Fibroblast of peridontal ligament (primary cell): ENCODE results near the gene HCN3.

Experiments
- DNase-seq: peaks from one replicate; pipeline ENCODE4 v3.0.0-alpha.2; 2010; ENCODE audit errors: extremely low read depth

HCN3 gene

GRCh38 chr1:155254228-155254713 lies 23.0 kb upstream of the HCN3 start:
- DNase-seq: no peak

DNA sequence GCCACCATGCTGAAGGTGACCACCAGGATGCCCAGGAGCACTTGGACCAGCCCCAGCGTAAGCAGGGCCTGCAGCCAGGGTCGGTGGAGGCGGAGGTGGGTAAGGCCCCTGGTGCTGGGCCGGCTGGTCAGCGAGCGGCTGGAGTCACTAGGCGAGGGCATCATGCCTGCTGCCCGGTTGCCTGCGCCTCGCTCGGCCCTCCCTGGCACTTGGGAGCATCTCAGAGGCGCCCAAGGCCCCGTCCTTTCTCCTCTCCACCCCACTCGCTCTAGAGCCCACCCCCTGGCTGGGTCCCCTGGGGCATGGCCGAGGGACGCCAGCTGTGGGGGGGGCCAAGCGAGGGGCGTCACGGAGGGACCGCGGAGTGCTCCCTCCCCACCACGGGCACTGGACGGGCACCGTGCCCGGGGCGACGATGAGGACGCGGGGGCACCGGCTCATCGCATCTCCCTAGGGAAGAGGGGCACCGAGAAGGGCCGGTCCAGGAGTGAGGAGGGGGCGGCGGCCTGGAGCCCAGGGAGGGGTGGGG lies 22.5 kb upstream of the HCN3 start:
- DNase-seq: no peak

DNA sequence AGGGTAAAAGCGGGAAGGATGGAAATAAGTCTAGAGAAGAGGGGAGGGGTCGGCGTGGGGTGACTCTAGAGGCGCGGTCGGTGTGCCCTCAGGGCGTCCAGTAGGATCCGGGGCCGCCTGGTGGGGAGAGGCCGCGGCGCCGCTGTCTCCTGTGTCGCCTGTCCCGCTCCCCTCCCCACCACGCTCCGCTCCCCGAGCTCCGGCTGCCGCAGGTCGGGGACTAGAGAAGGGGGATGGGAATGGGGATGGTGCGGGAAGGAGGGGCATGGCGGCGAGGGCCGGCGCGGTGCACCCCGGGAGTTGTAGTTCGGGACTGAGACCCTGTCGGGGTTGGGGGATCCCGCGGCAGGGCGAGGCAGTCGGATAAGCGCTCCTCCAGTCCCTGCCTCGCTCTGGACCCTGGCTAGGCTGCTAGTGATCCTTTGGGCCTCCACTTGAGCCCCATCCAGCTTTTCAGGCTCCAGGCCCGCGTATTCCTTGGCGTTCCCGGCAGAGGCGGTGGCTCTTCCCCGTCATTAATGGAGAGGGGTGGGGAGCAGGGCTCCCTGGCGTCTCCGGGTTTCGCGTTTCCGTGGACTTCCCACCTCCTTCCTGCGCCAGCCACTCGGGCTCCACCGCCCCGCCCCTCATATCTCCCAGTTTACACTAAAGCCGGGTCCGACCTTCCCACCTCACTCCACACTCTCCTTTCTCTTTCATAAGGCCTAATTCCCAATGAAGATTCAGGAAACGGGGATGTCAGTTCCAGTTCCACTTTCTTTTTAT lies 21.8 kb upstream of the HCN3 start, which contains the start of gene ENTREP3:
ENTREP3 (minus strand) TSS at position 241 of the 765 bp plus-strand sequence. CDS start 606 bp downstream, outside the sequence.
- DNase-seq: peak; percentile 76

DNA sequence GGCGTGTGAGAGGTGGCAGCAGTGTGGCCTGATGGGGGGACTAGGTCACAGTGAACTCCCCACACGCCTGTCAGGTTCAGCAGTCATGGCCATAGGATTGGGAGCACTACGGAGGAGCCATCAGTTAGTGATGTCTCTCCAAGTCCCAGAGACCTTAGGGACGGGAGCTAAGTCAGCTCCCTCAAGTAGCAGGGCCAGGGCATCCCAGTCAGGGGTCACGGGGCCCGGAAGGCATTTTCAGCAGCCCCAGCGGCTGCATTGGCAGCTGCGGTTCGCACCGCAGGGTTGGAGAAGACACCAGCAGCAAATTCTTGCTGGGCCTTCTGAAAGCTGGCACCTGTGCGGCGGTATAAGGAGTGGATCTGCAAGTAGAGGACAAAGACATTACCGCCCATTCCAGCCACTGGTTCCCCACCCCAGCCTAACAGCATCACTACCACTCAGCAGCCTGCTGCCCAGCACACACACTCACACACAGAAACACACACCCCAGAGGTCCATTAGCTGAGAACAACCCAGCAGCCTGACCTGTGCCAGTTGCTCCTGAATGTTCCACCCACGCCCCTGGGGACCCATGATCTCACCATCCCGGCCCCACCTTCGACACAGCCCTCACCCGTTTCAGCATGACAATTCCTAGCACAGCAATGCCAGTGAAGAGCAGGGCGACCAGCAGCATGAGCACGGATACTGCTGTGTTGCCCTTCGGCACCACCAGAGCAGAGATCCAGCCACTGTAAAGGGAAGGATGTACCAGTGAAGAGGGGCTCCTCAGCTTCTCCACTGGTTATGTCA lies 21.0 kb upstream of the HCN3 start:
- no peak for DNase-seq

GRCh38 chr1:155260276-155260675 lies 17.0 kb upstream of the HCN3 start:
- DNase-seq: no peak

DNA sequence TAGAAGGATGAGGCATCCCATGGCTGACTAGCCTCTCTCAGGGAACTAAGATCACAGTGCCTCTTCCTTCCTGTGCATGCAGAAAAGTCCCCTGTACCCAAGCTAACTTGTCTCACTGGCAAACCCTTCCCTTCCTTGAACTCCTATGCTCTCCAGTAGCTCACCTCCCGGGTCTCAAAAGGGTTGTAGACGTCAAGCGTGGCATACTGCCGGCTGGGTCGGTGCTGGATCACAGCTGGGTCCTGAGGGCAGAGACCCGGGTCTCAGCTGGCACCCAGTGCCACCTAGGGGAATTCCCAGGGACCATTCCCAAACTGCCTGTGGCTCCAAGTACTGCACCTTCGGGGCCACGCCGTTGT lies 15.8 kb upstream of the HCN3 start:
- DNase-seq: no peak

DNA sequence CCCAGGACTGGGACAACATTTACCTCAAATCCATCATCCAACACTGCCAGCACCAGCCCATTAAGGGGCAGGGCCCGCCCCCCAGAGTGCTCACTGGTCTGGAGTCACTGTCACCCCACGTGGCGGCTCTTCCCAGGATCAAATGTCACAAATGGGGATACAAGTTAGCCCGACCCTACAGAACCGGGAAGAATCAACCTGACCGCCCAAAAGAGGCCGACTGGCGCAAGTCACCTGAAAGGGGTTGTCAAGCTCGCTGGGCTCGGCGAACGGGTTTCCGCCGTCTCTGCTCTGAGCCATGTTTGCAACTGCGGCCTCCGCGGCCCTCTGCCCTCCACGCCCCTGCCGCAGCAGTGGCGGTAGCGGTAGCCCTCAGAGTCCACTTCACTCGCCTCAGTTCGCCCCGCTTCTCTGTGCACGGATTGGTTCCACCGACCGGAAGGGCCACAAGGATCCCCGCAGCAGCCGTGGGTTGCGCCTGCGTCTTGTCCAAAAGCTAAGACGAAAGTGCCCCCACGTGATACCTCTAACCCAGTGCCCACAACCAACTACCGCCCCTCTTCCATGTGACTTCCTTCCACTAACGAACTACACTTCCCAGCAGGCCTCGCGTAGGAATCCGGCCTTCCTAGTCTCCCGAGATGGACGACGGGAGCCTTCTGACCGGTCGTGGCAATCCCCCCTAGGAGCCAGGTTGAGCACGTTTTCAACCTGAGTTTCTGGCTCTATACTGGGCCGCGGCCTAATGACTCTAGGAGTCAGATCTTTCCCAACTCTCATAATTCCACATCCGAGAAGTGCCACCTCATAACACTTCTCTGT lies 15.2 kb upstream of the HCN3 start, which contains the start of gene SCAMP3:
SCAMP3 (minus strand) TSS at position 509 of the 822 bp plus-strand sequence; CDS start at position 300, 209 bp downstream.
- peak; percentile 99 for DNase-seq

- no peak for DNase-seq
These were observed 14.2 kb upstream of the HCN3 start for GRCh38 chr1:155263067-155263466.

GRCh38 chr1:155266553-155266952 lies 10.7 kb upstream of the HCN3 start:
- DNase-seq: no peak

DNA sequence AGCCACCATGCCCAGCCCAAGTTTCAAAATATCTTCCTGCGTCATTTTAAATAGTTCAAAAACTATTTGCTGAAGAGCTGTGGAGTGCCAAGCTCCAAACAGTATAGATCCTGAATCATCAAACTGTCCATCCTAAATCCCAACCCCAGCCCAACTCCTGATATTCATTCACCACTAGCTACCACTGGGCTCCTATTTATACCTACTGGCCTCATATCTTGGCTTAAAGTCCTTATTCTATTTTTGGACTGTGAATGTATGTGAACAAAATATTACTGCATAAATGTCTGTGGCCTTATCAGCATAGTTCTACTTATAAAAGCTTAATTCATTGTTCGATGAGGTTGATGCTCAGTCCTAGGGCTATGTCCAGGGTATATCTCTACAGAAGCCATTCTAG lies 9.9 kb upstream of the HCN3 start:
- no peak for DNase-seq

DNA sequence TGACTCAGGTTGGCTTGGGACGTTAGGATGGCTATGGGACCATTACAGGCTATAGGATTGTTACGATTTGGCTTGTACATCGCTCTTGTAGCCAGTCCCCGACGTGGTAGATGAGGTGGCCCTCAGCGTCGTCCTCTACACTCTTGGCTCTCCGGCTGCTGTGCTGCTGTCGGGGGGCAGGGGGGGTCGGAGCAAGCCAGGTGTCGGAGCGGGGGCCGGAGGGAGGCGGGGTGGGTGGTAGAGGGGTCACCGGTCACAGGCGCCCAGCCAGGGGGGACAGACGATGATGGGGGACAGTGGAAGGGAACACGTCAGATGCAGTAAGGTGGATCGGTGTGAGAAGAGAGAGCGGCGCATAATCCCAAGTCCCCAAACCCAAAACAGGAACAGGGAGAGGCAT lies 8.6 kb upstream of the HCN3 start:
- no peak for DNase-seq

- no peak for DNase-seq
These were observed 7.9 kb upstream of the HCN3 start for GRCh38 chr1:155269381-155269780.

GRCh38 chr1:155272466-155273342 lies 4.6 kb upstream of the HCN3 start:
- peak; percentile 57 for DNase-seq

GRCh38 chr1:155273343-155274245 lies 3.7 kb upstream of the HCN3 start, which contains the start of gene CLK2:
CLK2 (minus strand) TSS chr1:155273504; CDS start chr1:155270977, 2,527 bp downstream.
- DNase-seq: peak; percentile 85

DNA sequence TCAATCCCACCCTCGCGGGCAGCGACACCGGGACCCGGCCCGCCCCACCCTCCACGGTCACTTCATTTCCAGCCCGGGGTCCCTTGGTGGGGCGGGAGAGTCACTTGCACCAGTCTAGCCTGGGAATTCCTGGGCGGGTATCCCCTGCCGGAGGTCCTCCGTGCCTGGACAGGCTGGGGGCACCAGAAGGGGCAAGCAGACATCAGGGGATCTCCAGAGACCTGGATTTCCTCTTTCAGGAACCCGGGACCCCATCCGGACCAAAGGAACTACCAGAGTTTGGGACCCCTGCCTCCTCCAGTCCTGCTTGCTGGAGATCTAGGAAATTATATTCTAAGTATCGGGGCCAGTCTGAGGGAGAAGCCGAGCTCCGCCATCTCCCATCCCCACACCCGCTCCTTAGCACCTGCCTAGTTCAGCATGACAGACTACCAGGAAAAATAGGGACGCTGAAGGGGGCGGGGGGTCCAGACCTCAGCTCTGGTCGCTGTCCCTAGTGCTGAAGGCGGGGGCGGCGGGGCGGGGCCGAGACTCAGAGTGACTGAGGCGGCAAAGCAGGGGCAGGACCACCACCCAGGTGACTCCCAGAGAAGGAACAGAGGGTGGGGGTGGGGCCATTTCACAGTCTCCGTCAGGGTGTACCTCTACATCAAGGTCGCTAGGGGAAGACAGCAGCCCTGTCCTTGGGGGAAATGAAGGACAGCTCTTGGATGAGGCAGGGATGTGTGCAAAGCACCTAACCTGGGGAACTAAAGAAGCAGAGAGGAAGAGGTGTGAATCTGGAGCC lies 832 bp downstream of the HCN3 start:
- DNase-seq: no peak

DNA sequence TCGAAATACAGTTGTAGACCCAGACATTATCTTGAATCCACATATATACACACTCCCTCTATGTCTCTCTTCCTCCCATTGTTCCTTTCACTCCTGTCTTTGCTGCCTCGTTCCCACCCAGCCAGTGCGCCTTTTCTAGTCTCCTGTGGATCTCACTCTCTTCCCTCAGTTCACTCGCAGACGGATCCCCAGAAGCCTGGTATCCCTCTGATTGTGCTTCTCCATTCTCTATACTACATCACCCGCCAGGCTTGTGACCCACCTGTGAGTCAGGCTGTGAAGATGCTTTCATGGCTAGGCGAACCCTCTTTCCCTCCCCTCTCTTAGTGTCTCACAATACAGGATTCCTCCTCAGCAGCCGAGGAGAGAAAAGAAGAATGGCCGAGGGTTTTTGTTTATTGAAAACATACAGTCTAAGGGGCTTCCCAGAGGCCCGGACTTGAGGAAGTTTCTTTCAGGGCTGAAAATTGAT lies 1.5 kb downstream of the HCN3 start:
- DNase-seq: no peak

- no peak for DNase-seq
These were observed 2.0 kb downstream of the HCN3 start for GRCh38 chr1:155279268-155279667.

GRCh38 chr1:155282488-155283091 lies 5.3 kb downstream of the HCN3 start:
- DNase-seq: no peak
